NB4 (cell line): ENCODE data around the gene GALK2.

Experiments used
- CTCF ChIP-seq: IDR thresholded peaks from one replicate; pipeline ENCODE4 v1.5.1; 2012; ENCODE audit warnings: low read depth, low read length
- POLR2A ChIP-seq: IDR thresholded peaks from 2 replicates; pipeline ENCODE4 v1.6.1; 2011; ENCODE audit warnings: mild to moderate bottlenecking; ENCODE audit not compliant: insufficient read length; ENCODE audit errors: extremely low read depth

GRCh38 chr15:49328941-49329340, 158.9 kb downstream of the GALK2 start:
- TF ChIP-seq CTCF (no peak), POLR2A (no peak)
